GM23338 (cell line): ENCODE results near the gene SMIM22. TPM values are rescaled to one million over a fixed set of nuclear protein-coding genes. Genes with fewer than 3 reads are reported as not detected.

Experiments used
- ATAC-seq: fragments of 200-7000 bp; cut with Tn5 transposase; 3 replicates; pipeline ENCODE4 v1.9.1; 2020
- DNase-seq: peaks from one replicate; pipeline ENCODE4 v3.0.0-alpha.2; 2015; ENCODE audit warnings: low spot score
- H2AFZ ChIP-seq: fragments of 200-600 bp; sonication (generic); 2 replicates; pipeline ENCODE4 v1.8.0; 2016; ENCODE audit warnings: antibody characterized with exemption, mild to moderate bottlenecking, moderate library complexity
- H3F3A ChIP-seq: fragments of 200-600 bp; sonication (generic); replicated peaks from 2 replicates; pipeline ENCODE4 v1.8.0; 2017; ENCODE audit warnings: antibody characterized with exemption, mixed run types, low read depth
- H3K27ac ChIP-seq: fragments of 200-600 bp; sonication (generic); 2 replicates; pipeline ENCODE4 v1.6.1; 2016; ENCODE audit warnings: low read depth
- H3K27me3 ChIP-seq: fragments of 200-600 bp; sonication (generic); 2 replicates; pipeline ENCODE4 v1.8.0; 2016; ENCODE audit warnings: mild to moderate bottlenecking, mixed run types, moderate library complexity; ENCODE audit not compliant: insufficient read depth
- H3K36me3 ChIP-seq: fragments of 200-600 bp; sonication (generic); 2 replicates; pipeline ENCODE4 v1.8.0; 2016; ENCODE audit warnings: mild to moderate bottlenecking; ENCODE audit not compliant: insufficient read depth
- H3K4me1 ChIP-seq: fragments of 200-600 bp; sonication (generic); 2 replicates; pipeline ENCODE4 v1.8.0; 2016; ENCODE audit warnings: mild to moderate bottlenecking, moderate library complexity; ENCODE audit not compliant: insufficient read depth
- H3K4me2 ChIP-seq: fragments of 200-600 bp; sonication (generic); 2 replicates; pipeline ENCODE4 v1.7.1; 2017; ENCODE audit warnings: mixed run types
- H3K4me3 ChIP-seq: fragments of 200-600 bp; sonication (generic); 2 replicates; pipeline ENCODE4 v1.6.1; 2016; ENCODE audit warnings: mixed run types
- H3K79me2 ChIP-seq: fragments of 200-600 bp; sonication (generic); replicated peaks from 2 replicates; pipeline ENCODE4 v1.8.0; 2017; ENCODE audit warnings: mild to moderate bottlenecking; ENCODE audit not compliant: insufficient read depth
- H3K9me2 ChIP-seq: fragments of 200-600 bp; sonication (generic); 2 replicates; pipeline ENCODE4 v1.8.0; 2017; ENCODE audit not compliant: insufficient read depth
- H4K20me1 ChIP-seq: fragments of 200-600 bp; sonication (generic); replicated peaks from 2 replicates; pipeline ENCODE4 v1.8.0; 2017; ENCODE audit warnings: mild to moderate bottlenecking; ENCODE audit not compliant: insufficient read depth
- H3K27ac Mint-ChIP-seq: 2 replicates; pipeline ENCODE4 v1.8.0; 2020; ENCODE audit warnings: inconsistent platforms, mild to moderate bottlenecking, moderate library complexity, mixed read lengths
- H3K27me3 Mint-ChIP-seq: 3 replicates; pipeline ENCODE4 v1.8.0; 2022; ENCODE audit warnings: low read depth, mild to moderate bottlenecking, moderate library complexity, mixed read lengths, inconsistent platforms; ENCODE audit not compliant: insufficient read depth, poor library complexity
- H3K36me3 Mint-ChIP-seq: 3 replicates; pipeline ENCODE4 v1.8.0; 2021; ENCODE audit warnings: low read depth, mild to moderate bottlenecking, inconsistent platforms, moderate library complexity, mixed read lengths
- H3K4me1 Mint-ChIP-seq: 3 replicates; pipeline ENCODE4 v1.8.0; 2020; ENCODE audit warnings: mild to moderate bottlenecking, inconsistent platforms, mixed read lengths
- H3K4me3 Mint-ChIP-seq: 3 replicates; pipeline ENCODE4 v1.8.0; 2021; ENCODE audit warnings: moderate library complexity, mild to moderate bottlenecking, inconsistent platforms, mixed read lengths
- H3K9me3 Mint-ChIP-seq: 3 replicates; pipeline ENCODE4 v1.8.0; 2020; ENCODE audit warnings: moderate library complexity, mild to moderate bottlenecking, inconsistent platforms, mixed read lengths
- CREB1 ChIP-seq: fragments of 250-450 bp; sonication (Bioruptor Pico); IDR thresholded peaks from 2 replicates; pipeline ENCODE4 v1.5.0; 2020; ENCODE audit warnings: low read depth, mild to moderate bottlenecking, moderate library complexity
- ETS1 ChIP-seq: IDR thresholded peaks from 2 replicates; pipeline ENCODE4 v1.6.1; 2016; ENCODE audit warnings: antibody characterized with exemption
- EZH2 ChIP-seq: fragments of 200-600 bp; sonication (generic); IDR thresholded peaks from one replicate; pipeline ENCODE4 v1.8.0; 2017; ENCODE audit warnings: antibody characterized with exemption, mild to moderate bottlenecking, low read depth; ENCODE audit not compliant: unreplicated experiment
- EZH2phosphoT487 ChIP-seq: fragments of 200-600 bp; sonication (generic); IDR thresholded peaks from one replicate; pipeline ENCODE4 v1.8.1; 2018; ENCODE audit warnings: antibody characterized with exemption; ENCODE audit not compliant: unreplicated experiment
- NANOG ChIP-seq: IDR thresholded peaks from 2 replicates; pipeline ENCODE4 v1.6.1; 2016; ENCODE audit warnings: antibody characterized with exemption, borderline replicate concordance
- POLR2AphosphoS5 ChIP-seq: IDR thresholded peaks from 2 replicates; pipeline ENCODE4 v1.6.1; 2016; ENCODE audit warnings: antibody characterized with exemption, low read depth
- REST ChIP-seq: IDR thresholded peaks from one replicate; pipeline ENCODE4 v1.6.1; 2018; ENCODE audit warnings: antibody characterized with exemption; ENCODE audit not compliant: unreplicated experiment
- STAT1 ChIP-seq: IDR thresholded peaks from one replicate; pipeline ENCODE4 v1.6.1; 2016; ENCODE audit warnings: antibody characterized with exemption; ENCODE audit not compliant: unreplicated experiment
- ZNF331 ChIP-seq: fragments of 250-450 bp; sonication (Bioruptor Pico); IDR thresholded peaks from 2 replicates; pipeline ENCODE4 v1.5.0; 2020; ENCODE audit warnings: low read depth, mild to moderate bottlenecking, moderate library complexity
- polyA plus RNA-seq: library from polyadenylated mRNA; unstranded; fragments of >200 nt; fragmentation: Nextera tagmentation; extraction: Ambion mirVana; gene quantifications from 2 replicates; pipeline ENCODE4 v1.2.1, GENCODE V29; 2016
- total RNA-seq: library from RNA; depleted of rRNA; stranded (reverse); fragments of >200 nt; shearing (Covaris generic); gene quantifications from 2 replicates; pipeline ENCODE4 v1.2.3, GENCODE V29; 2014
- TF ChIP-seq, protein P1 (sequence below): fragments of 250-450 bp; sonication (Bioruptor Pico); IDR thresholded peaks from 2 replicates; pipeline ENCODE4 v1.5.0; 2020; ENCODE audit warnings: mild to moderate bottlenecking, moderate library complexity
- TF ChIP-seq, protein P2 (sequence below), 2 experiments: fragments of 200-600 bp in 1 of 2; sonication (generic) in 1 of 2; conservative IDR thresholded peaks; 2 replicates each; pipeline versions ENCODE4 v1.5.1 to v1.6.1; 2016 to 2017; ENCODE audit warnings: antibody characterized with exemption in 2 of 2, low read depth in 2 of 2, mild to moderate bottlenecking in 2 of 2, moderate library complexity in 1 of 2

Gene SMIM22
- total and polyA plus RNA-seq, 2 experiments from 2014 or later: 1.4 TPM; not detected in 1

GRCh38 chr16:4783251-4783950 lies 11.8 kb upstream of the SMIM22 start (continued):
- TF ChIP-seq, protein P1, sequence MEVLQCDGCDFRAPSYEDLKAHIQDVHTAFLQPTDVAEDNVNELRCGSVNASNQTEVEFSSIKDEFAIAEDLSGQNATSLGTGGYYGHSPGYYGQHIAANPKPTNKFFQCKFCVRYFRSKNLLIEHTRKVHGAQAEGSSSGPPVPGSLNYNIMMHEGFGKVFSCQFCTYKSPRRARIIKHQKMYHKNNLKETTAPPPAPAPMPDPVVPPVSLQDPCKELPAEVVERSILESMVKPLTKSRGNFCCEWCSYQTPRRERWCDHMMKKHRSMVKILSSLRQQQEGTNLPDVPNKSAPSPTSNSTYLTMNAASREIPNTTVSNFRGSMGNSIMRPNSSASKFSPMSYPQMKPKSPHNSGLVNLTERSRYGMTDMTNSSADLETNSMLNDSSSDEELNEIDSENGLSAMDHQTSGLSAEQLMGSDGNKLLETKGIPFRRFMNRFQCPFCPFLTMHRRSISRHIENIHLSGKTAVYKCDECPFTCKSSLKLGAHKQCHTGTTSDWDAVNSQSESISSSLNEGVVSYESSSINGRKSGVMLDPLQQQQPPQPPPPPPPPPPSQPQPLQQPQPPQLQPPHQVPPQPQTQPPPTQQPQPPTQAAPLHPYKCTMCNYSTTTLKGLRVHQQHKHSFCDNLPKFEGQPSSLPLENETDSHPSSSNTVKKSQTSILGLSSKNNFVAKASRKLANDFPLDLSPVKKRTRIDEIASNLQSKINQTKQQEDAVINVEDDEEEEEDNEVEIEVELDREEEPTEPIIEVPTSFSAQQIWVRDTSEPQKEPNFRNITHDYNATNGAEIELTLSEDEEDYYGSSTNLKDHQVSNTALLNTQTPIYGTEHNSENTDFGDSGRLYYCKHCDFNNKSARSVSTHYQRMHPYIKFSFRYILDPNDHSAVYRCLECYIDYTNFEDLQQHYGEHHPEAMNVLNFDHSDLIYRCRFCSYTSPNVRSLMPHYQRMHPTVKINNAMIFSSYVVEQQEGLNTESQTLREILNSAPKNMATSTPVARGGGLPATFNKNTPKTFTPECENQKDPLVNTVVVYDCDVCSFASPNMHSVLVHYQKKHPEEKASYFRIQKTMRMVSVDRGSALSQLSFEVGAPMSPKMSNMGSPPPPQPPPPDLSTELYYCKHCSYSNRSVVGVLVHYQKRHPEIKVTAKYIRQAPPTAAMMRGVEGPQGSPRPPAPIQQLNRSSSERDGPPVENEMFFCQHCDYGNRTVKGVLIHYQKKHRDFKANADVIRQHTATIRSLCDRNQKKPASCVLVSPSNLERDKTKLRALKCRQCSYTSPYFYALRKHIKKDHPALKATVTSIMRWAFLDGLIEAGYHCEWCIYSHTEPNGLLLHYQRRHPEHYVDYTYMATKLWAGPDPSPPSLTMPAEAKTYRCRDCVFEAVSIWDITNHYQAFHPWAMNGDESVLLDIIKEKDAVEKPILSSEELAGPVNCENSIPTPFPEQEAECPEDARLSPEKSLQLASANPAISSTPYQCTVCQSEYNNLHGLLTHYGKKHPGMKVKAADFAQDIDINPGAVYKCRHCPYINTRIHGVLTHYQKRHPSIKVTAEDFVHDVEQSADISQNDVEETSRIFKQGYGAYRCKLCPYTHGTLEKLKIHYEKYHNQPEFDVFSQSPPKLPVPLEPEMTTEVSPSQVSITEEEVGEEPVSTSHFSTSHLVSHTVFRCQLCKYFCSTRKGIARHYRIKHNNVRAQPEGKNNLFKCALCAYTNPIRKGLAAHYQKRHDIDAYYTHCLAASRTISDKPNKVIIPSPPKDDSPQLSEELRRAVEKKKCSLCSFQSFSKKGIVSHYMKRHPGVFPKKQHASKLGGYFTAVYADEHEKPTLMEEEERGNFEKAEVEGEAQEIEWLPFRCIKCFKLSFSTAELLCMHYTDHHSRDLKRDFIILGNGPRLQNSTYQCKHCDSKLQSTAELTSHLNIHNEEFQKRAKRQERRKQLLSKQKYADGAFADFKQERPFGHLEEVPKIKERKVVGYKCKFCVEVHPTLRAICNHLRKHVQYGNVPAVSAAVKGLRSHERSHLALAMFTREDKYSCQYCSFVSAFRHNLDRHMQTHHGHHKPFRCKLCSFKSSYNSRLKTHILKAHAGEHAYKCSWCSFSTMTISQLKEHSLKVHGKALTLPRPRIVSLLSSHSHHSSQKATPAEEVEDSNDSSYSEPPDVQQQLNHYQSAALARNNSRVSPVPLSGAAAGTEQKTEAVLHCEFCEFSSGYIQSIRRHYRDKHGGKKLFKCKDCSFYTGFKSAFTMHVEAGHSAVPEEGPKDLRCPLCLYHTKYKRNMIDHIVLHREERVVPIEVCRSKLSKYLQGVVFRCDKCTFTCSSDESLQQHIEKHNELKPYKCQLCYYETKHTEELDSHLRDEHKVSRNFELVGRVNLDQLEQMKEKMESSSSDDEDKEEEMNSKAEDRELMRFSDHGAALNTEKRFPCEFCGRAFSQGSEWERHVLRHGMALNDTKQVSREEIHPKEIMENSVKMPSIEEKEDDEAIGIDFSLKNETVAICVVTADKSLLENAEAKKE (CRISPR knock-in tag): no peak

DNA sequence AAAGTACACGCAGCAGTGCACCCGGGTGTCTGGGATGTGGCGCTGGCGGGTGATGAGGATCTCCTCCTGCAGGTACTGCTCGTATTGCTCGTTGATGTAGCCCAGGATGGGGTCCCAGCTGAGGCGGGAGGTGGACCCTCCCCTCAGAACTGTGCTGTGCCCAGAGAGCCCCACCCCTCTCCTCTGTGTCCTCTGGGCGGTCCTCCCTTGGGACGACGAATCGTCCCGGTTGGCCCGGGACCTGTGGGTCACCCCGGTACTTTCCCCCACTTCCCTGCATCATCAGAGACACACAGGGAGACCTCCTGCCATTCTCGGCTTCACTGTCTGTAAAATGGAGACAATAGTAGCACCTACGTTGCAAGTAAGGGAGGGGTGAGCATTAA lies 11.2 kb upstream of the SMIM22 start:
- Histone ChIP-seq H3K27me3 (no peaks in the 10 kb centered on the region), H4K20me1 (no peaks in the 10 kb centered on the region), H3K4me1 (peaks cover 12% of the 10 kb centered on the region; the same call in 1 of the 2 replicates), H2AFZ (peak overlapping the region; percentile 83; the same call in 1 of the 2 replicates), H3F3A (no peaks in the 10 kb centered on the region), H3K4me3 (no peak overlapping the region), H3K27ac (no peak overlapping the region), H3K79me2 (no peaks in the 10 kb centered on the region), H3K36me3 (no peaks in the 10 kb centered on the region), H3K4me2 (no peak overlapping the region), H3K9me2 (no peaks in the 10 kb centered on the region)
- peaks cover 13% of the 10 kb centered on the region for H3K4me1 Mint-ChIP-seq
- no peak overlapping the region for H3K4me3 Mint-ChIP-seq
- no peak for ATAC-seq
- peaks cover 30% of the 10 kb centered on the region for H3K27me3 Mint-ChIP-seq
- H3K27ac Mint-ChIP-seq: no peak overlapping the region
- no peak for DNase-seq
- H3K36me3 Mint-ChIP-seq: peaks cover 19% of the 10 kb centered on the region
- H3K9me3 Mint-ChIP-seq: peaks cover 2% of the 10 kb centered on the region; the same call in 2 of the 3 replicates
- TF ChIP-seq EZH2 (no peak), NANOG (no peak), ZNF331 (CRISPR knock-in tag) (no peak), EZH2phosphoT487 (no peak), ETS1 (no peak), CREB1 (CRISPR knock-in tag) (no peak), STAT1 (no peak), POLR2AphosphoS5 (no peak), REST (no peak)
- TF ChIP-seq, protein P2, sequence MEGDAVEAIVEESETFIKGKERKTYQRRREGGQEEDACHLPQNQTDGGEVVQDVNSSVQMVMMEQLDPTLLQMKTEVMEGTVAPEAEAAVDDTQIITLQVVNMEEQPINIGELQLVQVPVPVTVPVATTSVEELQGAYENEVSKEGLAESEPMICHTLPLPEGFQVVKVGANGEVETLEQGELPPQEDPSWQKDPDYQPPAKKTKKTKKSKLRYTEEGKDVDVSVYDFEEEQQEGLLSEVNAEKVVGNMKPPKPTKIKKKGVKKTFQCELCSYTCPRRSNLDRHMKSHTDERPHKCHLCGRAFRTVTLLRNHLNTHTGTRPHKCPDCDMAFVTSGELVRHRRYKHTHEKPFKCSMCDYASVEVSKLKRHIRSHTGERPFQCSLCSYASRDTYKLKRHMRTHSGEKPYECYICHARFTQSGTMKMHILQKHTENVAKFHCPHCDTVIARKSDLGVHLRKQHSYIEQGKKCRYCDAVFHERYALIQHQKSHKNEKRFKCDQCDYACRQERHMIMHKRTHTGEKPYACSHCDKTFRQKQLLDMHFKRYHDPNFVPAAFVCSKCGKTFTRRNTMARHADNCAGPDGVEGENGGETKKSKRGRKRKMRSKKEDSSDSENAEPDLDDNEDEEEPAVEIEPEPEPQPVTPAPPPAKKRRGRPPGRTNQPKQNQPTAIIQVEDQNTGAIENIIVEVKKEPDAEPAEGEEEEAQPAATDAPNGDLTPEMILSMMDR (conservative IDR thresholded peaks at IDR 0.05; ENCODE audit: low read depth in 2 of 2): no peak
